Testis (tissue), 3 donors: ENCODE results near the gene RBBP8NL. TPM values are rescaled to one million over a fixed set of nuclear protein-coding genes. Genes with fewer than 3 reads are reported as not detected.

ENCODE experiments used
- DNase-seq: peaks from one replicate; pipeline ENCODE4 v3.0.0-alpha.2; 2019
- H3K27ac ChIP-seq, 2 donors: fragments of 200-600 bp; sonication (generic); one replicate each; pipeline ENCODE4 v1.5.1; 2019
- H3K27me3 ChIP-seq: fragments of 200-600 bp; sonication (generic); one replicate; pipeline ENCODE4 v1.5.1; 2019
- H3K36me3 ChIP-seq: fragments of 200-600 bp; sonication (generic); one replicate; pipeline ENCODE4 v1.5.1; 2017; ENCODE audit warnings: low read depth; ENCODE audit errors: missing control alignments
- H3K4me1 ChIP-seq: fragments of 200-600 bp; sonication (generic); one replicate; pipeline ENCODE4 v1.5.1; 2019
- H3K4me3 ChIP-seq, 2 donors: fragments of 200-600 bp; sonication (generic); one replicate each; pipeline ENCODE4 v1.5.1; 2017 to 2019
- H3K9me3 ChIP-seq: fragments of 200-600 bp; sonication (generic); one replicate; pipeline ENCODE4 v1.5.1; 2017
- CTCF ChIP-seq, 3 experiments: fragments of 450-650 bp in 2 of 3; fragments of 200-600 bp in 1 of 3; sonication (generic) in 1 of 3; IDR thresholded peaks; one replicate each; pipeline ENCODE4 v1.5.1; 2016 to 2019; ENCODE audit warnings: antibody characterized with exemption in 3 of 3, mild to moderate bottlenecking in 2 of 3, moderate library complexity in 1 of 3
- POLR2A ChIP-seq: fragments of 450-650 bp; IDR thresholded peaks from one replicate; pipeline ENCODE4 v1.6.1; 2017; ENCODE audit warnings: antibody characterized with exemption, mild to moderate bottlenecking, moderate library complexity
- WGBS, 2 donors: methylation state at CpG; one replicate each; pipeline ENCODE4 v1.1.5; 2018; 5-methylcytosine and 5-hydroxymethylcytosine counted together
- intact Hi-C: fragments of 100-400 bp; cut with DNase I; formaldehyde crosslinking; loops from one replicate; pipeline ENCODE4 v1.15.1; 2023; ENCODE audit warnings: low total_unique reads
- polyA plus RNA-seq: library from polyadenylated mRNA; stranded (reverse); fragments of 350-450 nt; fragmentation: Illumina TruSeq; extraction: RNeasy Lipid Tissue Mini Kit (QIAGEN cat#74804); gene quantifications from one replicate; pipeline ENCODE4 v1.2.3, GENCODE V29; 2014; ENCODE audit warnings: low read depth, low replicate concordance; ENCODE audit not compliant: insufficient read depth
- total RNA-seq, 2 donors: library from RNA; depleted of rRNA; stranded (reverse); fragments of >200 nt; gene quantifications; one replicate each; pipeline ENCODE4 v1.2.3, GENCODE V29; 2016

The RBBP8NL gene
- total and polyA plus RNA-seq, 3 donors from 2014 or later = 0.81 to 2.8 (median 1.3) TPM

- H3K27ac ChIP-seq = peak overlapping the region; percentile 80
- no peak for DNase-seq
- H3K27me3 ChIP-seq = no peaks in the 10 kb centered on the region
- H3K4me3 ChIP-seq = no peak overlapping the region
- no peaks in the 10 kb centered on the region for H3K9me3 ChIP-seq
- WGBS, 2 donors = 86% methylated on average over 13 to 22 of the region's 22 CpGs
- H3K36me3 ChIP-seq = no peaks in the 10 kb centered on the region
- intact Hi-C loops = no loop called here
- H3K4me1 ChIP-seq = peaks cover 44% of the 10 kb centered on the region
- TF ChIP-seq POLR2A = no peak
- TF ChIP-seq CTCF (IDR thresholded peaks at IDR 0.05) = no peak
Observed at GRCh38 chr20:62363920-62364851, 63.2 kb downstream of the RBBP8NL start.

- WGBS, 2 donors = 73 to 95% methylated on average over 5 to 20 of the region's 20 CpGs
- Histone ChIP-seq H3K9me3 (no peaks in the 10 kb centered on the region), H3K4me1 (peaks cover 40% of the 10 kb centered on the region), H3K27me3 (no peaks in the 10 kb centered on the region), H3K36me3 (no peaks in the 10 kb centered on the region), H3K27ac (no peak overlapping the region), H3K4me3 (no peak overlapping the region)
- TF ChIP-seq CTCF (IDR thresholded peaks at IDR 0.05) = no peak
- no peak for TF ChIP-seq POLR2A
- intact Hi-C loops = no loop called here
- DNase-seq = no peak
Observed at GRCh38 chr20:62362991-62363919, 64.1 kb downstream of the RBBP8NL start.

DNA sequence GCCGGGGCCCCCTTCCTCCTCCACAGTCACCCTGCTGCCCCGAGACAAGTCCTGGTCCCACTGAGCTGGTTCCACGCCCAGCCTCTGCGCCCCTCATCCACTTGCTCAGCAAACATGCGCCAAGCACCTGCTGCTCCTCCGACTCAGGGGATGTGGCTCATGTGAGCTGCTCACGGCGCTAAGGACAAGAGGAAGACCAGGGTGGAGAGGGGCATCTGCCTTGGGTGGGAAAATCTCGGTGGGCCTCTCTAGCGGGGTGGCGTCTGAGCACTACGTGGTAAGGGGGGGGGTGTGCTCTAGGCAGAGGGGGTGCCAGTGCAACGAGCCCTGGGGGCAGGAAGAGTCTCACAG, 64.8 kb downstream of the RBBP8NL start:
- Histone ChIP-seq H3K4me3 (no peak overlapping the region), H3K36me3 (no peaks in the 10 kb centered on the region), H3K27ac (no peak overlapping the region), H3K4me1 (peaks cover 40% of the 10 kb centered on the region), H3K9me3 (no peaks in the 10 kb centered on the region), H3K27me3 (no peaks in the 10 kb centered on the region)
- TF ChIP-seq CTCF (IDR thresholded peaks at IDR 0.05) (no peak), POLR2A (no peak)
- 83 to 89% methylated on average over 13 of the region's 13 CpGs for WGBS, 2 donors
- intact Hi-C loops = no loop called here
- no peak for DNase-seq

DNA sequence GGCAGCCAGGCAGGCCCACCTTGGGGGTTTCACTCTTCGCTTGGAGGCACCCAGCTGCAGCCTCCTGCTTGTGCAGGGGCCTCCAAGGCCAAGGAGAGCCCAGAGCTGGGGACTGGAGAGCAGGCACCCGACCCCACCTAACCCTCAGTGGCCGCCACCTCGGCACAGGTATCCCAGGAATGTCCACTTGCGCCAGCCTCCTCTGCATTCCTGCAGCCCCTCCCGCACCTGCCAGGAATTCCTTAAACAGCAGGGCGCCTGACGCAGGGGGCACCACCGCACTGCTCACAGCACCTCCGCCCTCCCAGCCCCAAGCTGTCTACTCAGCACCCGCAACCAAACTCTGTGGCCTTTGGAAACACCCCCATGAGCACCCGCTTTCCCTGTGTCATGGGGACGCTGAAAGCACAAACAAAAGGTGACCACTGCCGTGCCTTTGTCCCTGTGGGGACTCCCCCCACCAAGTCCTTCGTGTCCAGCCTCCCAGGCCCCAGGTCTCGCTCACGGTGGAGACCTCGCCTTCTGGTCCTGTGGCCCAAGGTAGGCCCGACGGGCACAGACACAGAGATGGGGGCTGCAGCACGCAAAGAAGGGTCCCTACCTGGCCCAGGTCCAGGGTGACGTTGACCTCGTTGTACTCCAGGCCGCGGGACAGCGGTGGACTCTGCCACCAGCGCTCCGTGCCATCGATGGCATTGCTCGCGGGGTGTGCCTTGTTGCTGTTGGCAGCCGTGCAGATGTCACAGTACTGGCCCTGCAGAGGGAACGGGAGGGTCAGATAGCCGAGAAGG, 65.3 kb downstream of the RBBP8NL start:
- no peaks in the 10 kb centered on the region for H3K27me3 ChIP-seq
- H3K4me1 ChIP-seq = peaks cover 43% of the 10 kb centered on the region
- no peak for TF ChIP-seq CTCF (IDR thresholded peaks at IDR 0.05)
- no peak for TF ChIP-seq POLR2A
- no peaks in the 10 kb centered on the region for H3K36me3 ChIP-seq
- intact Hi-C loops = no loop called here
- H3K9me3 ChIP-seq = no peaks in the 10 kb centered on the region
- no peak overlapping the region for H3K4me3 ChIP-seq
- 89 to 90% methylated on average over 8 to 34 of the region's 34 CpGs for WGBS, 2 donors
- no peak overlapping the region for H3K27ac ChIP-seq
- DNase-seq = no peak
